HCT116 (cell line): ENCODE measurements around the gene NEB.

ENCODE experiments used
- SP1 ChIP-seq: IDR thresholded peaks from 2 replicates; pipeline ENCODE4 v1.6.1; 2012; ENCODE audit warnings: low read depth
- TCF7L2 ChIP-seq: IDR thresholded peaks from 2 replicates; pipeline ENCODE4 v1.7.0; 2011; ENCODE audit warnings: borderline replicate concordance, inconsistent platforms; ENCODE audit not compliant: insufficient read depth, insufficient read length; ENCODE audit errors: extremely low read depth

DNA sequence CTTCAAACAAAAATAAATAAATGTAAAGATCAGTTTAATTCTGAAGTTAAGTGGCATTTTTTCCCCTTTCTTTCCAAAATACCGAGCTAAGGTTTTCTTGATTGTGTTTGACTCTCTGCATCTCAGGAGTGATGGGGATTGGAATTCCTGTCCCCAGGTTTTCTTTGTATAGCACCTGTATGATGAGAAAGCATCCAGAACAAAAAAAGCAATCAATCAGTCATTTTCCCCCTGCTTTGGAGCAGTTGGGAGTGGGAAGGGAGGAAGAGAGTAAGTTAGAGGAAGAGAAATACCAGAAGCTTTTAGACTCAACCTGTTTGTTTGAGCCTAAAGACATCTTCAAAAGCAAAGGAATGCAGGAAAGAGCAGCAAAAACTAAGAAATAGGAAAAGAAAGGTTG lies 236.1 kb downstream of the NEB start:
- TF ChIP-seq TCF7L2 (no peak), SP1 (no peak)
